ENCODE data around the gene SLC25A47. TPM values are rescaled to one million over a fixed set of nuclear protein-coding genes. Genes with fewer than 3 reads are reported as not detected.
"Not testable (repeated sequence)": the region's sequence is repeated elsewhere in the genome, so short reads cannot be mapped to it uniquely, and the experiment has no call there.

SLC25A47 gene
- polyA plus RNA-seq, 3 donors = not detected

DNA sequence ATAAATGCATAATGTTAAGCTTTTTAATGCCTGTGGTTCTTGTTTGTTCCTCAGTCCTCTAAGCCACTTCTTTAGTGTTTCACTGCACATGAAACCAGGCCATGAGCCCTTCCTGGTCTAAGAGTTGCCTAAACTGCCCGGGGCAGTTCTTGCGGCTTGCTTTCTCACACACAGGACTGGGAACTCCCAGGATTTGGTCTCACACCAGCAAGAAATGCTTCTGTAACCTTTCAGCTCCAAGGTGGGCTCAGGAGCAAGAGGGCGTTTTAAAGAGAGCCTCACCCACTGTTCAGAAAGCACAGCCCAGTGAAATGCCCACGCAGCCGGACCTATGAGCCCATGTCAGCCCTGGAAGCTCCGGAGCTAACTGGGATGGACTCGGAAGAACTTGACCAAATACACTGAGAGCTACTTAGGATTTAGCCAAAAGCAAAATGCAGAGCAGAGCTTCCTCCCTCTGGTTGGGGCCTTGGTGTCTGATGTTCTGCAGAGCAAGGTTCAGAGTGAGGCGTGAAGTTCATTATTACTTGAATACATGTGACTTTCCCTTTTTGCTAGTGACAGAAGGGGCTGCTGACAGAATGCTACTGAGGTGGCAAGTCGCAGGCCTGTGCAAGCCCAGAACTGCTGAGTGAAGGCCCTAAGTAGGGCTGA, 40.2 kb upstream of the SLC25A47 start:
- peaks cover 0 to 8% (median 6%) of the 10 kb centered on the region in 3 donors for H3K27me3 Mint-ChIP-seq (ENCODE audit: low read depth in 3 of 3)
- no peaks in the 10 kb centered on the region for H3K9me3 Mint-ChIP-seq
- Histone ChIP-seq H3K4me1 (ENCODE audit: control insufficient read depth in 1 of 2, insufficient read depth in 2 of 2, low read length in 2 of 2) (peaks cover 21 to 31% of the 10 kb centered on the region in 2 donors), H3K4me2 (replicated peaks; ENCODE audit: extremely low read depth, low read length, poor library complexity, severe bottlenecking) (no peak overlapping the region), H2AFZ (ENCODE audit: insufficient read depth, low read depth, low read length, poor library complexity, severe bottlenecking) (no peak overlapping the region), H3K9me3 (replicated peaks in 1 of 2; ENCODE audit: control insufficient read depth in 1 of 2, insufficient read depth in 1 of 2, low read length in 2 of 2) (no peaks in the 10 kb centered on the region), H3K4me3 (replicated peaks in 1 of 3; ENCODE audit: low read depth in 2 of 3, low read length in 3 of 3) (no peak overlapping the region), H3K79me2 (ENCODE audit: insufficient read depth, low read length) (peaks cover 35% of the 10 kb centered on the region), H4K20me1 (ENCODE audit: insufficient read depth, low read length) (peaks cover 75% of the 10 kb centered on the region), H3K36me3 (replicated peaks in 1 of 2; ENCODE audit: control insufficient read depth in 1 of 2, insufficient read depth in 2 of 2, low read length in 2 of 2) (peaks cover 7 to 37% of the 10 kb centered on the region in 2 donors), H3K27me3 (ENCODE audit: control insufficient read depth in 2 of 2, insufficient read depth in 2 of 2, low read length in 2 of 2) (no peaks in the 10 kb centered on the region), H3K9ac (ENCODE audit: insufficient read depth, low read length, poor library complexity, severe bottlenecking) (no peak overlapping the region), H3K27ac (ENCODE audit: low read depth in 1 of 2, low read length in 2 of 2) (peak overlapping the region in 1 of 2 donors; percentile 3)
- no peak overlapping the region for H3K4me3 Mint-ChIP-seq
- TF ChIP-seq, protein P1, sequence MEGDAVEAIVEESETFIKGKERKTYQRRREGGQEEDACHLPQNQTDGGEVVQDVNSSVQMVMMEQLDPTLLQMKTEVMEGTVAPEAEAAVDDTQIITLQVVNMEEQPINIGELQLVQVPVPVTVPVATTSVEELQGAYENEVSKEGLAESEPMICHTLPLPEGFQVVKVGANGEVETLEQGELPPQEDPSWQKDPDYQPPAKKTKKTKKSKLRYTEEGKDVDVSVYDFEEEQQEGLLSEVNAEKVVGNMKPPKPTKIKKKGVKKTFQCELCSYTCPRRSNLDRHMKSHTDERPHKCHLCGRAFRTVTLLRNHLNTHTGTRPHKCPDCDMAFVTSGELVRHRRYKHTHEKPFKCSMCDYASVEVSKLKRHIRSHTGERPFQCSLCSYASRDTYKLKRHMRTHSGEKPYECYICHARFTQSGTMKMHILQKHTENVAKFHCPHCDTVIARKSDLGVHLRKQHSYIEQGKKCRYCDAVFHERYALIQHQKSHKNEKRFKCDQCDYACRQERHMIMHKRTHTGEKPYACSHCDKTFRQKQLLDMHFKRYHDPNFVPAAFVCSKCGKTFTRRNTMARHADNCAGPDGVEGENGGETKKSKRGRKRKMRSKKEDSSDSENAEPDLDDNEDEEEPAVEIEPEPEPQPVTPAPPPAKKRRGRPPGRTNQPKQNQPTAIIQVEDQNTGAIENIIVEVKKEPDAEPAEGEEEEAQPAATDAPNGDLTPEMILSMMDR (IDR thresholded peaks at IDR 0.05) = no peak
- no peak for DNase-seq
- WGBS (ENCODE audit: insufficient coverage) = 99% methylated on average over 9 of the region's 9 CpGs
- intact Hi-C loops (cut with micrococcal nuclease) = loop anchor here in 1 of 2 donors (5.0 kb wide), 1 partner anchor 34 kb away; no protein-coding TSS in a partner anchor
- peaks cover 6 to 34% of the 10 kb centered on the region in 2 donors for H3K36me3 Mint-ChIP-seq
- peaks cover 21% of the 10 kb centered on the region for H3K4me1 Mint-ChIP-seq
- peak overlapping the region in 1 of 7 donors; percentile 57 for H3K27ac Mint-ChIP-seq

DNA sequence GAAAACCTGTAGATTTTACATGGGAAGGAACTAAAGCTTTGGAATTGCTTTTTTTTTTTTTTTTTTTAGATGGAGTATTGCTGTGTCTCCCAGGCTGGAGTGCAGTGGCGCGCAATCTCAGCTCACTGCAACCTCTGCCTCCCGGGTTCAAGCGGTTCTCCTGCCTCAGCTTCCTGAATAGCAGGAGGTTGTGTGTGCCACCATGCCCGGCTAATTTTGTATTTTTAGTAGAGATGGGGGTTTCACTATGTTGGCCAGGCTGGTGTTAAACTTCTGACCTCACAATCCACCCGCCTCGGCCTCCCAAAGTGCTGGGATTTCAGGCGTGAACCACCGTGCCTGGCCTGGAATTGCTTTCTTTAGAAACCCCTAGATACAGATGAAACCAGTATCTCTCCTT, 39.7 kb upstream of the SLC25A47 start:
- H3K4me1 ChIP-seq (ENCODE audit: control insufficient read depth in 1 of 2, insufficient read depth in 2 of 2, low read length in 2 of 2) = peaks cover 20 to 28% of the 10 kb centered on the region in 2 donors
- H3K79me2 ChIP-seq (ENCODE audit: insufficient read depth, low read length) = peaks cover 32% of the 10 kb centered on the region
- not testable (repeated sequence) for H3K4me3 Mint-ChIP-seq; H3K9me3 ChIP-seq (replicated peaks in 1 of 2; ENCODE audit: control insufficient read depth in 1 of 2, insufficient read depth in 1 of 2, low read length in 2 of 2); H3K9me3 Mint-ChIP-seq; DNase-seq; H3K27ac Mint-ChIP-seq; H3K27me3 Mint-ChIP-seq (ENCODE audit: low read depth in 3 of 3); H3K27me3 ChIP-seq (ENCODE audit: control insufficient read depth in 2 of 2, insufficient read depth in 2 of 2, low read length in 2 of 2); H3K4me2 ChIP-seq (replicated peaks; ENCODE audit: extremely low read depth, low read length, poor library complexity, severe bottlenecking); H3K9ac ChIP-seq (ENCODE audit: insufficient read depth, low read length, poor library complexity, severe bottlenecking); H3K4me3 ChIP-seq (replicated peaks in 1 of 3; ENCODE audit: low read depth in 2 of 3, low read length in 3 of 3); H2AFZ ChIP-seq (ENCODE audit: insufficient read depth, low read depth, low read length, poor library complexity, severe bottlenecking)
- peaks cover 70% of the 10 kb centered on the region for H4K20me1 ChIP-seq (ENCODE audit: insufficient read depth, low read length)
- intact Hi-C loops (cut with micrococcal nuclease) = loop anchor here in 1 of 2 donors (5.0 kb wide), 1 partner anchor 34 kb away; no protein-coding TSS in a partner anchor
- WGBS (ENCODE audit: insufficient coverage) = 94% methylated on average over 7 of the region's 9 CpGs
- H3K4me1 Mint-ChIP-seq = peaks cover 17% of the 10 kb centered on the region
- peaks cover 7 to 37% of the 10 kb centered on the region in 2 donors for H3K36me3 ChIP-seq (replicated peaks in 1 of 2; ENCODE audit: control insufficient read depth in 1 of 2, insufficient read depth in 2 of 2, low read length in 2 of 2)
- peak overlapping the region in 1 of 2 donors; percentile 3 for H3K27ac ChIP-seq (ENCODE audit: low read depth in 1 of 2, low read length in 2 of 2)
- peaks cover 6 to 34% of the 10 kb centered on the region in 2 donors for H3K36me3 Mint-ChIP-seq
